Heart left ventricle (tissue), 13 donors: ENCODE measurements around the gene ABCC4.

Experiments used
- POLR2A ChIP-seq, 2 donors: fragments of 450-650 bp; IDR thresholded peaks; one replicate each; pipeline ENCODE4 v1.6.1; 2017; ENCODE audit warnings: antibody characterized with exemption in 2 of 2, mild to moderate bottlenecking in 2 of 2, moderate library complexity in 2 of 2
- TF ChIP-seq, protein P1 (sequence below), 12 donors: fragments of 200-600 bp; sonication (generic) in 4 of 12; IDR thresholded peaks; one replicate each; pipeline versions ENCODE4 v1.5.0 to v1.8.0; 2018 to 2022; ENCODE audit warnings: antibody characterized with exemption in 12 of 12, mild to moderate bottlenecking in 5 of 12
- donor health status: ischemic (EF 13 %, LVEDD 7.1; RV severe dilation, severe dysfunction).
- donor health status: DM: no; HTN: yes; CAD: no.
- donor health status: DM: no; HTN: no; CAD: no.
- donor health status: ischemic (EF 25% LVEDD 6.9; RV normal size, moderate dysfunction).
- donor health status: ischemic (EF 25% LVEDD 5.7; RV mildly dilated, moderate dysfunction).
- donor health status: ischemic (EF 35%, LVEDD 5.7; RV mildly dilated, moderate dysfunction).
- donor health status: nonischemic (EF 11% LVEDD 7.7; RV severe dilation, severe dysfunction).
- donor health status: DM: yes; HTN: yes; CAD: no.
- donor health status: PGD.
- donor health status: ischemic (EF 29% LVEDD 5.4; RV normal size, mild dysfunction).
- donor health status: nonischemic (EF 23%, LVEDD 6.1; RV moderate dilation, normal function).

DNA sequence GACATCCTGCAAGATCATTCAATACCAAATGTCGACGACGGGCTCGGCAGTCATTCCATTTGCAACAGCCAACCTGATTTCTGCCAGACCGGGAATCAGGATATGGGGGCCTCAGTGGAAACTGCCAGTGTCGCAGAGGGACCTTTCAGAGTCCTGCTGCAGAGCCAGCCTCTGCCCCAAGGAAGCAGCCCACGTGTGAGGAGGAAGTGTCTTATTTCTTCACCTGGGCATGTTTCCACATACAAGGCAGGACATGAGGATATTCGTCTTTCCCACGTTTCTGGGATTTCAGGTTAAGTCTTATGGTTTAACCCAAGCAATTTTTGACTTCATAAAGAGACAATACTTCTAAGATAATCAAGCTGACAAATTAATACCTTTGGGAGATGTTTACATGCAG lies 69.9 kb downstream of the ABCC4 start:
- TF ChIP-seq, protein P1, sequence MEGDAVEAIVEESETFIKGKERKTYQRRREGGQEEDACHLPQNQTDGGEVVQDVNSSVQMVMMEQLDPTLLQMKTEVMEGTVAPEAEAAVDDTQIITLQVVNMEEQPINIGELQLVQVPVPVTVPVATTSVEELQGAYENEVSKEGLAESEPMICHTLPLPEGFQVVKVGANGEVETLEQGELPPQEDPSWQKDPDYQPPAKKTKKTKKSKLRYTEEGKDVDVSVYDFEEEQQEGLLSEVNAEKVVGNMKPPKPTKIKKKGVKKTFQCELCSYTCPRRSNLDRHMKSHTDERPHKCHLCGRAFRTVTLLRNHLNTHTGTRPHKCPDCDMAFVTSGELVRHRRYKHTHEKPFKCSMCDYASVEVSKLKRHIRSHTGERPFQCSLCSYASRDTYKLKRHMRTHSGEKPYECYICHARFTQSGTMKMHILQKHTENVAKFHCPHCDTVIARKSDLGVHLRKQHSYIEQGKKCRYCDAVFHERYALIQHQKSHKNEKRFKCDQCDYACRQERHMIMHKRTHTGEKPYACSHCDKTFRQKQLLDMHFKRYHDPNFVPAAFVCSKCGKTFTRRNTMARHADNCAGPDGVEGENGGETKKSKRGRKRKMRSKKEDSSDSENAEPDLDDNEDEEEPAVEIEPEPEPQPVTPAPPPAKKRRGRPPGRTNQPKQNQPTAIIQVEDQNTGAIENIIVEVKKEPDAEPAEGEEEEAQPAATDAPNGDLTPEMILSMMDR (IDR thresholded peaks at IDR 0.05) = no peak
- no peak for TF ChIP-seq POLR2A (IDR thresholded peaks at IDR 0.05)
